GM21423 (cell line): ENCODE measurements around the gene MMP3.
"Not testable (repeated sequence)": the region's sequence is repeated elsewhere in the genome, so short reads cannot be mapped to it uniquely, and the experiment has no call there.

Experiments
- ATAC-seq: cut with Tn5 transposase; IDR thresholded peaks from one replicate; pipeline ENCODE4 v1.9.1; 2021; ENCODE audit warnings: mild to moderate bottlenecking, moderate library complexity; ENCODE audit not compliant: unreplicated experiment

MMP3 gene

DNA sequence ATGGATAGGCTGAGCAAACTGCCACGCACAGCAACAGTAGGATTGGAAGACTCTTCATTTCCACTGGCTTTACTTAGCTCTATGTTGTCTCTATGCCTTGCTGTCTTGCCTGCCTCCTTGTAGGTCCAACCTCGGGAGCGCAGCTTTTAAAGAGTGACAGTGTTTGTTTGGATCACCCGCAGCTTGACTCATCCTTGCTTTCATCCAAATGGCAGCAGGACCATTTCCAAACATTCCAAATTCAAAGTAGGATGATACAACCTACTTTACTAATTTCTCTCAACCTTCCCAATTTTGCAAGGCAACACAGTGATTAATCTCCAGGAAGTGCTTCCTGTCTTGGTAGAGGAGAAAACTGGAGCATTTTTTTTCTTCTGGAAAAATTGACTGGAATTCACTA is at the start of gene MMP3:
Gene MMP3, minus strand, starts transcription at position 121 of the 400 bp plus-strand sequence. Its CDS starts 63 bp downstream, at position 58.
- no peak for ATAC-seq

DNA sequence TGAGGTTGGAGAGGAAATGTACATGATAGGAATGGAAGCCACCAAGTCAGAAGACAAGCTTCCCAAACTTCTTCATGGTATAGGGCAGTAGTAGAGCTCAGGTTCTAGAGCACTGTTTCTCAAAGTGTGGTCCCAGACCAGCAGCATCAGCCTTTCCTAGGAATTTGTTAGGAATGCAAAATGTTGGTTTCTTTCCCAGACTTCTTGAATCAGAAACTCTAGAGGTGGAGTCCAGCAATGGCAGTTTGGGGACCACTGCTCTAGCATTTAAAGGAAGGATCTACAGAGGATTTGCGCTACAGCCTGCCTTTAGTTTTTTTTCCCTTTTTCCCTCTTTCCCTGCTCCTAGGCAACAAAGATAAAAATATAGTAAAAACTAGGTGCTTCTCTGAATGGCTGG is 48.3 kb upstream of the MMP3 start:
- no peak for ATAC-seq

DNA sequence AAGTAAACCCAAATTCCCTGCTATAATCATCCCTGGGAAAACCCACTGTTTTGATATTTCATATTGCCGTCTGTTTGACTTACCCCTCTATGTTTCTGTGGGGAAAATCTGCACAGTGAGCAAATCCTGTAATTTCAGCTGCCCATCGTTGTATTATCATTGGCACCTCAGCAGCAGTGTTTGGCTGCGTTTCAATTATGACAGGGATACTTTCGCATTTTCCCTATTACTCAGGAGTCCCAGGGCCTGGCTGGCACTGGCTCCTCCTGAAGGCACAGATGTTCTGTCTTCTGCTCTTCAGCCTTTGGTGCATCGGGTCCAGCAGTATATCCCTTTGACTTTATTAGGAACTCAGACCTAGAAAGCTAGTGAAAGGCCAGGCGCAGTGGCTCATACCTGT is 43.6 kb upstream of the MMP3 start:
- ATAC-seq = no peak

DNA sequence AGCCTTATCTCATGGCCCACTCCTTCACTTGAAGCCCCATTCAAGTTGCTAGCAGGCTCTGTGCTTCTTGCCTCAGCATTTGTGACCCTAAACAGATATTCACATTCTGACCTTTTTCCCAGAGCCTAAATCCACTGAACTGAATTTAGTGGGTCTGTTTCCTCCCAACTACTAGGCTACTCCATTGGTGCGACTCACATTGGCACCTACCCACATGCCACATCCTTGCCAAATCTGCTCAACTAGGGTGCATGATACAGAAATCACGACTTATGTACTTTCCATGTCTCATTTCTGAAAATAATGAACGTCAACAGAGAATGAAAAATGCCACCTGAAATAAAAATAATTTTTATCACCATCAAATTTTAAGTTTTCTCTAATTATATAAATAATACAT is 39.7 kb upstream of the MMP3 start:
- ATAC-seq = peak; percentile 31

DNA sequence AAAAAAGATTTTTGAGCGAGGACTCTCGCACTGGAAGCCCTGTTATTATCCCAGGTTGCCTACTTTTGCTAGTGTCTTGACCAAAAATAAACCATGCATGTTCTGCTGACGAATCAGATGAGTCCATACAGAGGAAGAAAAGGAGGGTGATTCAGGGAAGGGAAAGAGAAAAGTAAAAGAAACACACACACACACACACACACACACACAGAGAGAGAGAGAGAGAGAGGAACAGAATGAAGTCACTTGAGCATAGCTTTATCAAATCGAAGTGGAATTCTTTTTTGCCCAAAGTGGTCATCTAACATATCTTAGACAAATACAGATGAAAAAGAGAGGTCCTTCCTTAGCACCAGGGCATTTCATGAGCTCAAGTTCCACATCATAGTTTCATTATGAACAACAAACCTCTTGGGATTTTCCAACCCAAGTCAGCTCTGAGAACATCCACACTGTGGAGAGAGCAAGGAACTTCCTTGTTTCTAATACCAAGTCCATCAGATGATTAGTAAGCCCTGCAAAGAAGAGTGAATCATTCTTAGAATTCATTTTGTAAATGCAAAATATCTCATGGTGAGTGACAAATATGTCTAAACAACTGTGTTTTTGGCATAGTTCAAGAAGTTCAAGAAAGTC is 39.1 kb upstream of the MMP3 start:
- ATAC-seq = peak; percentile 78

DNA sequence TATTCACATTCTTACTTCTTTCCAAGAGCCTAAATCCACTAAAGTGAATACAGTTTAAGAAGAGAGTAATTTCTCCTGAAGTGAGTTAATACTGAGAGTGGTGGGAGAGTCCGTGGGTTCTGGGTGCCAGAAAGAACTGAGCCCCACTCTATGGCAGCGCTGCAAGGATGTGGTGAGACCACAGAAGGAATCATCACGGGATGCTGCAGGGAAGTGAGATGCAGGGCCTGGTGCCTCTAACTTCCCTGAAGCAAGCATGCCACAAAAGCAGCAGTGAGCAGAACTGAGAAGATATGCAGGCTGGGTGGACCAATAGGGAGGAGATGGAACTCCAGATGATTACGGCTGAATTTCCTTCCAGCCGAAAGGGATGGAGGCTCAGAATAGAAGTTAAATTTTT is 36.4 kb upstream of the MMP3 start:
- ATAC-seq = no peak

DNA sequence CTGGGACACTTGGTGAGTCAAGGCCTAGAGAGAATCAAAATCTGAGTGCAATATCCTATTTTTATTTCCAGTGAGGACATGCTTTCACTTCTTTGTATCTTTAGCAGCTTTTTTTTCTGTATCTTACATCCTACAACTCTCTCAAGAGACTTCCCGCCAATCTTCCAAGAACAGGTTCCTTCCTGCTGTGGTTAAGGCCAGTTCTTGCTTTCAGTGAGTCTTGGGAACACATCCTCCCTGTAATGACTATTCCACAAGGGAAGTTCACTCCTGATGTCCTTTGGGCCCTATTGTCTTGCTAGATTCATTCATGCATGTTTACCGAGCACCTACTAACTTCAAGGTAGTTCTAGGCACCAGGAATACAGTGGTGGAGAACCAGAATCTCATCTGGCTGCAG is 35.2 kb upstream of the MMP3 start:
- ATAC-seq = no peak

DNA sequence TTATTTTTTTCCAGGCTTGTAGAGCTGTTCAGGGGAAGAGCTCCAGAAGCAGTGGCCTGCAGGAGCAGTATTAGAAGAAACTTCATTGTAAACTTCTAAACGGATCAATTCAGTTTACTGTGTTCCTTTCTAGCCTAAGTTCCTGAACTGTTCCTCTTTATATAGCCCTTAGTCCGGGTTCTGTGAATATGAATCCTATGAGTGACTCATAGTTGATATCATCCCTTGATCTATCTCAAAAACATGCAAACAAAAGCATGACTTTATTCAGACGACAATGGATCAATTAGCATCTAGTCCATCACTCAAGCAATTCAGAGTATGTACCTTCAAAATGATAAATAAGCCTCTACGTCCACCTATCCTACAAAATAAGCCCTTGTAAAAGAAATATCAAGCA is 31.4 kb upstream of the MMP3 start, which contains the start of gene MMP12:
Gene MMP12, minus strand, starts transcription at position 131 of the 400 bp plus-strand sequence. Its CDS starts 45 bp downstream, at position 86.
- ATAC-seq = no peak

DNA sequence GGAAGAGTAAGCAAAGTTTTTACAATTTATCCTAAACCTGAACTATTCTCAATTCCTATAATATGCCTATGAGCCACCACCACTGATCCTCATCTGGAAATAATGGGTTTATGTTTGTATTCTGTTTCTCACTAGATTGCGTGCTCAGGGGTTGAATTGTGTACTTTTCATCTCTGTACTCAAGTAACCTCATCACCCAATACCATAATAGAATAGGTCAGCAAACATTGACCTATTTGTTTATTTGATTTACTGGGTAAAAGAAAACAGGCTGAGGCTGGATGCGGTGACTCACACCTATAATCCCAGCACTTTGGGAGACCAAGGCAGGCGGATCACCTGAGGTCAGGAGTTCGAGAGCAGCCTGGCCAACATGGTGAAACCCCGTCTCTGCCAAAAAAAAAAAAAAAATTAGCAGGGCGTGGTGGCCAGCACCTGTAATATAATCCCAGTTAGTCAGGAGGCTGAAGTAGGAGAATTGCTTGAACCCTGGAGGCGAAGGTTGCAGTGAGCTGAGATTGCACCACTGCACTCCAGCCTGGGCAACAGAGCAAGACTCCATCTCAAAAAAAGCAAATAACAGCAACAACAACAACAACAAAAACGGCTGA is 26.1 kb upstream of the MMP3 start:
- not testable (repeated sequence) for ATAC-seq

DNA sequence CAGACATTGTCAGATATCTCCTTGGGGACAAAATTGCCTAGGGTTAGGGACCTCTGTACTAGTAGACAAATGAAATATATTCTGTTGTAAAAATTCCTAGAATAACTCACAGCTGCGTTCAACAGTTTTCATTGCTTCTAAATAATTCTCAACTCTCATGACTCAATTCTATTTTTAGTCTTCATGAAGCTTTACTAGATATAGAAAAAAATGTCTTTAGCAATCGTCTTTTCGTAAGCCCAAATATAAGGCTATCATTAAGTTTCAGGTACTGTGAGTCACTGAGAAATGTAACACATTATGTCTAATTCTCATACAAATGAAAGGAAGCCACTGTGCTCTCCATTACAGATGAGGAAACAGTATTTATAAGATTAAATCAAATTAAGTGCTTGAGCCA is 24.9 kb upstream of the MMP3 start:
- ATAC-seq = no peak

DNA sequence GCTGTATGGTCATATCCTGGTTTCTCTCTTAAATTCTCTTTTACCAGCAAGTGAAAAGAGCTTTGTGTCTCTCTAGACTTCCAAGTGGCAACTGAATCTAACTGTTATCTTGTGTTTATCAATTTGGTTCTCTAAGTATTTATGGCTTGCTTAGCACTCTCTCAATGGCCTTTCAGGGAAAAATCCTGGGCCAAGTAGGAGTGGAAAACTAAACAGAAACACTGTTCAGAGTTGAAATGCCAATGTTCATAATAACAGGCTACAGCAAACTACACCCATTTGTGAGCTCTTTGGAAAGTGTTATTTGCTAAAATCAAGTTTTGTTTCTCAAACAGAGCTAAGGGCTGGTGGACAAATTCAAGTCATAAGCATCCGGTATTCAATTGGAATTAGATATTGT is 21.3 kb upstream of the MMP3 start:
- ATAC-seq = no peak

DNA sequence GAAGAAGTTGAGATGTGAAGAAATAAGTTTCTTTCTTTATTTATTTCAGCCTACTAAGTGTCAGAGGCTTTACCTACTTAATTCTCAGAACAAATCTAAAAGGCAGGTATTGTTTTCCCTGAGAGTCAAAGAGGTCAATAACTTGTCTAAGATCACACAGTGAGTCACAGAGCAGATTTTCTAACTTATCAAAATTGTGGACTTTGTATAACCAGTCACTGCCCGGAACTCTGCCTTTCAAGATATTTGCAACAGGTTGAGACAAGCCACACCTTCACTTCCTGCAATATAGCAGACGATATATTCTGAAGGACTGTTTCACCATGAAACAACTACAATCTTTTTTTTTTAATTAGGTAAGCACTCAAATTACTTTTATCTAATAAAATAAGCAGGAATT is 10.5 kb upstream of the MMP3 start:
- no peak for ATAC-seq

DNA sequence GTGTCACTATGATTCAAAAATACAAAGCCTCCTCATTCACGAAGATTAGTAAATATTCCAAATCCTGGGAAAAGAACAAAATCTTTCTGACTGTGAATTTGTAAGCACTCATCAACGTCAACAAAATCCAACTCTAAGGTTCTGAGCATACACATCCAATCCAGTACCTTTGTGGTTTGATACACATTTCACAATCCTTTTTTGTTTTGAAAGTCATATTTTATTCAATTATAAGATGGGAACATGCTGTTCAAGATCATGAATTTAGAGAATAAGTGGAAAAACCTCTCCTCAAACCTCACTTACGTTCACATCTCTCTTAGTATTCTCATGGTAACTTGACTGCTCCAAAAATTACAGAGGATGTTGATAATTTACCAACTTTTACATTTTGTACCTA is 9.6 kb upstream of the MMP3 start:
- ATAC-seq = no peak

DNA sequence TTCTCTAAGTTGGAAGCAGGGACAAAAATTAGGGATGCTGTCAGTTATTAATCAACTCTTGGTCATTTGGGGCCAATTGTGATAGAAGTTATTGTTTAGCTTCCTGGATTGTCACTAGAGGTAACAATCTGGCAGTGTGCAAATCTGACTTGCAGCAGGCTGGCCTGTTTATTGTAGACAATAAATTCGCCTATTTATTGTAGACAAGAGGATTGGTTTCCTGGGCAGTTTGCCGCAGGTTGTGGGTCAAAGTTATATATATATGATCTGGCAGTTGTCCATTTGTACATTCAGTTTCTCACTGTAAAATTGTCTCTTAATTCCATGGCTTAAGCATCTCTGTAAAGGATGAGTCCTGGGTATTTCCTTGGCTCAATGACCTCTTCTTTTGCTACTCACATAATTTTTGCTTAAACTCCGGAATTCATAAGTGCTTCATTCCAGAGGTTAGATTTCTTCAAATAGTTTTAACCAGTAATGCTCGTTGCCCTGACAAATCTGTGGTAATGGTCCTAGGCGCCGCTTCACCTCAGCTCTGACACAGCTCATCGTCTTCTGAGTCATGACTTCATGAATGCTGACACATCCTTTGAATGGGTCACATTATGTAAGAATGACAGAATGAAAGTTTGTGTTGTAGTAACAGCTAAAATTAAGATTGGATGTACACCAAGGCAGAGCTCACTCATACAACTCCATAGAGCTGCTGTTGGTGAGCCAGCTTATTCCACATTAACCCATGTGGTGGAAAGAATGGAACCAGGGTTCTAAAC is 7.8 kb upstream of the MMP3 start:
- ATAC-seq = no peak

DNA sequence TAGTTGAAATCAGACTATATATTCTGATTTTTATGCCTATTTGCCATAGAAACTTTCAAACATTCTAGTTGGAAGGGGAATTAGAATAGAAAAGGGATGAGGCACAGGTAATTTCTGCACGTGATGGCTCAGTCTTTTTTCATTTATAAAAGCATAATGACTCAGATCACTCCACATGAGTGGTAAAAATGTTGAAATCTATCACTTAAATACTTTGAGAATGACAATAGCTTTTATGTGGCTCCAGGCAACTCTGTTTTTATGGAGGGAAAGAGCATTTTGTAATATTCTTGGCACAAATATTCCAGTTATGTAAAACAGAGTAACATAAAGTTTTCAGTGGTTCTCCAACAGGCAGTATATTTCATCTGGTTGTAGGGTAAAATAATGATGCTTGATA is 5.9 kb upstream of the MMP3 start:
- no peak for ATAC-seq

DNA sequence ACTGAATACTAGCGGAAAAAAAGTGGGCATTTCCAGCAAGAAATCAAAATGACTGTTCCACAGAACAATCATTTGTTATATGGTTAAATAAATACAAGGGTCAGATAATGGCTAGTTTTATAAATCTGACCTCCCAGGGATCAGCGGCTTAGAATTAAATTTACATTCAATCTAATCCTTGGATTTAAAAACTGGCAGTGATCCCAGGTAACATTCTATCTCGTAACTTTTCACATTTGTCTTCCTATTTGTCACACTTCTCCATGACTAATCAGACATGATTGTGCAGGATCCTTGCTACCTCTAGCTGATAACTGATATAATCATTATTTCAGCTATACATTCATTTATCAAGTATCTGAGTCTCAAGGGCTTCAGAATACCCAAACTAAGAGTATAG is 2.9 kb upstream of the MMP3 start:
- no peak for ATAC-seq

DNA sequence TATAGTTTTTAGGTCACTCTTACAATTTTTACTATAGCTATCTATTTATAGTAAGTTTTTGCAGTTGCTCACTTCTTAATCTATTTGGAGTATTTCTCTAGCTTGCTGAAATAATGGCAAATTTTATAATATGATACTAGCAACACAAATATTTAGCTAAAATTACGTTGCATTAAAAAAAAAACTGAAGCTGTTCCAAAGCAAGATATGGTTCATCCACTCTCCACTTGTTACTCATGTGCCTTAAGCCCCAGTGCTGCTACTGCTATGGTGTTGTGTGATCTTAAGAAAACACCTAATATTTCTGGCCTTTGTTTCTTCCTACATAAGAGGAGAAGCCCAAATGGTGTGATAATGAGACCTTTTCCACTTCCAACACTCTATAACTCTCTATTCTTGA is 479 bp downstream of the MMP3 start:
- ATAC-seq = no peak

DNA sequence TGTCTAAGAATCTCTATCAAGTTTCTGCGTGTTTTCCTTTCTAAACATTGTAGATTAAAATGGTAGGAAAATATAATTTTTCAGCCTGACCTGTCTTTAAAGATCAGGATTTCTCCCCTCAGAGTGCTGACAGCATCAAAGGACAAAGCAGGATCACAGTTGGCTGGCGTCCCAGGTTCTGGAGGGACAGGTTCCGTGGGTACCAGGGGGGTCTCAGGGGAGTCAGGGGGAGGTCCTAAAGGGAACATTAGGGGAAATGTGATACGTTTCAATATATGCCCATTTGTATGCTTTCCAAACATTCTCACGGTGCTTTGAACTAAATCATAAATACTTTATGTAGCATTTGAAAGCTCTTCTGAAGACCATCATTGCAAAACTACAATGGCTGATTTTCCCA is 3.4 kb downstream of the MMP3 start:
- ATAC-seq = no peak

DNA sequence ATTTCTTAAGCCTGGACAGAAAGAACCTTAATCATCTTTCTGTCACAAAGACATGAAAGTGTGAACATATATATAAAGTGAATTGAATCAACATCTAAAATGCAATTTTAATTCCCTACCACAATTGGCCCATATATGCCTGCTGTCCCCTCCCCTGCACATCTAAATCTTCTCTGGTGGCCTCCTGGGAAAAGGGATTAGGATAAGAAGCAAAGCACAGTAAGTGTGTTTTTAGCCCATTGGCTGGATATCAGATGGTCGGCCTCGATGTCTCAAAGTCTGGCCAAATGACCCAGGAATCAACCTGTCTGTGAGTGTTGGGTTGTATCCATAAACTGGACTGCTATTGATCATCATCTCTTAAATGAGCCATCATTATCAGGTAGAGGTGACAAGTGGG is 5.8 kb downstream of the MMP3 start:
- ATAC-seq = no peak

DNA sequence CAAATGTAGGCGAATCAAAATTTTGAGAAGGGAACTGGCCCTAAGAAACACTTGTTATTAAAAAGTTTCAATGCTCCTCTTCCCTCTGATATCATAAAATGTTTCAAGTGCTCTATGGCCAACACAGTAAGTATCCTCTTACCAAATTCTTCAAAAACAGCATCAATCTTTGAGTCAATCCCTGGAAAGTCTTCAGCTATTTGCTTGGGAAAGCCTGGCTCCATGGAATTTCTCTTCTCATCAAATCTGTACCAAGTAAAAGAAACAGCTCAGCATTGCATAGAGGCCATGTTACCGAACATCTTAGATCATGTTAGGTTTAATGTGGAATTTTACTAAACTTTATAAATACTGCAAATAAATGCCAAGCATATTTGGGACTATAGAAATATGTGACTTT is 6.3 kb downstream of the MMP3 start:
- ATAC-seq = no peak

DNA sequence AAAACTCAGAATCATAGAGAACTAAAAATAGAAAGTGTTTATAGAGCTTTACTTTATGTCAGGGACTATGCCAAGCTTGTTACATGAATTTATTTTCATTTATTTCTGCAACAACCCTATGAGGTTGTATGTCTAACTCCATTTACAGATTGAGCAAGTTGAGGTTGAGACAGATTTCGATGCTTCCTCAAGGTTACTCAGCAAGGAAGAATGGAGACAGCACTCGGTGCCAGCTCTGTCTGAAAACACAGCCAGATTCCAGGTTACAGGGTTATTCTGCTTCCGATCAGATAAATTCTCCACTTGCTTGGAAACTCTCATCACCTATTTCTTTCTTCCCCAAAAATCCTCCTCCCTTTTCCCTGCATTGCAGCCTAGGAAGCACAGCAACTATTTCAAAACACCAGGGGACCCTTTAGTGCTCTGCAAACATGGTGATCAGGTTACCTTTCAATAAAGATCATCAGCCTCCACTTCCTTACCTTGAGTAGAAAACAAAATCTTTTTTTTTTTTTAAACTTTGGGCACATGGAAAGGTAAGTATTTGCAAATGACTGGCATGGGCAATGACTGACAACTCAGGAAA is 7.0 kb downstream of the MMP3 start:
- no peak for ATAC-seq

DNA sequence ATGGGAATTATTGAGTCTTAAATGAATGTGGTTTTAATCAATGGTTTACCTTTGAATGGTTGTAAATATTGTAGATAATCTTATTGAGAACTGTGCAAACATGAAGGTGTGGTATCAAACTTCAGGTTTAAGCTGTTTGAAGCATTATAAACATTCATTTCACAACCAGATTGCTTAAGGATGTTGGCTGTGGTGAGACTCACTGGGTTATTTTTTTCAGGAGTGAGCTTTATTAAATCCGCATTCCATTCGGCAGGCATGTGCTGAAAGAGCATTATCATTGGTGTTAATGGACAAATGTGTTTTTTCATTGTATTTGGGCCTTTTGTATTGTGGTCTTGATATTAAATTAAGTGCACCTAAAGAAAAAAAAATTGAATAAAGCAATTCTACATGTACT is 9.7 kb downstream of the MMP3 start:
- ATAC-seq = no peak
